Endothelial cell of umbilical vein (primary cell): ENCODE measurements around the gene UBR4. TPM values are rescaled to one million over a fixed set of nuclear protein-coding genes. Genes with fewer than 3 reads are reported as not detected.
A peak's percentile ranks its signal among the peaks of the same experiment; 100 is the strongest.

Experiments
- BruUV-seq: library from RNA; stranded (reverse); fragments of 400-500 nt; replicated peaks from 2 replicates; lab custom pipeline; 2021; lab: Mats Ljungman, UMichigan
- CTCF ChIA-PET: fragments of 300-600, 350-600 bp; sonication (Branson Sonifier 250); formaldehyde crosslinking; loops from one replicate; lab custom pipeline; 2021; ENCODE audit warnings: antibody characterized with exemption, inconsistent platforms; lab: Charles Lee
- POLR2A ChIA-PET: fragments of 300-600, 350-600 bp; sonication (Branson Sonifier 250); formaldehyde crosslinking; loops from one replicate; lab custom pipeline; 2021; ENCODE audit warnings: antibody characterized with exemption, inconsistent platforms; lab: Charles Lee
- DNase-seq: peaks from one replicate; pipeline ENCODE4 v3.0.0-alpha.2; 2011; ENCODE audit warnings: low read depth, low spot score
- FAIRE-seq: peaks from 2 replicates; lab custom pipeline; 2011; peaks lifted over from hg19 to GRCh38; lab: Jason Lieb, UNC
- H2AFZ ChIP-seq: 2 replicates; pipeline ENCODE4 v1.6.0; 2012; ENCODE audit warnings: low read depth, low read length, control low read depth, inconsistent platforms
- H3K27ac ChIP-seq: 2 replicates; pipeline ENCODE4 v1.5.1; 2011; ENCODE audit warnings: low read depth, mild to moderate bottlenecking, control low read depth, low read length, moderate library complexity; ENCODE audit not compliant: insufficient read depth
- H3K27me3 ChIP-seq, 2 experiments: 2 replicates each; pipeline versions ENCODE4 v1.6.0 to v1.6.1; 2011; ENCODE audit warnings: low read length in 2 of 2, mixed read lengths in 1 of 2; ENCODE audit not compliant: control insufficient read depth in 2 of 2, insufficient read depth in 2 of 2
- H3K36me3 ChIP-seq, 2 experiments: 2 replicates in 1 of 2; 3 replicates in 1 of 2; pipeline ENCODE4 v1.5.1; 2011; ENCODE audit warnings: low read length in 2 of 2, mild to moderate bottlenecking in 1 of 2, moderate library complexity in 1 of 2; ENCODE audit not compliant: control insufficient read depth in 2 of 2, insufficient read depth in 2 of 2; ENCODE audit errors: extremely low read depth in 1 of 2
- H3K4me1 ChIP-seq: 3 replicates; pipeline ENCODE4 v1.5.1; 2011; ENCODE audit warnings: mild to moderate bottlenecking, low read length; ENCODE audit not compliant: control insufficient read depth, insufficient read depth; ENCODE audit errors: extremely low read depth
- H3K4me2 ChIP-seq: 2 replicates; pipeline ENCODE4 v1.6.1; 2011; ENCODE audit warnings: low read length, control low read depth, mixed read lengths; ENCODE audit not compliant: insufficient read depth
- H3K4me3 ChIP-seq, 3 experiments: fragments of 200-600 bp in 1 of 3; sonication (generic), shearing (Covaris generic) in 1 of 3; replicated peaks in 1 of 3; 2 replicates each; pipeline ENCODE4 v1.5.1; 2011 to 2016; ENCODE audit warnings: control low read depth in 3 of 3, low read length in 3 of 3, mild to moderate bottlenecking in 2 of 3, inconsistent platforms in 1 of 3, low read depth in 1 of 3, moderate library complexity in 1 of 3; ENCODE audit not compliant: insufficient read depth in 1 of 3
- H3K79me2 ChIP-seq: 2 replicates; pipeline ENCODE4 v1.6.0; 2012; ENCODE audit warnings: low read length, inconsistent platforms; ENCODE audit not compliant: control insufficient read depth, insufficient read depth
- H3K9ac ChIP-seq: replicated peaks from 2 replicates; pipeline ENCODE3; 2011; ENCODE audit warnings: low read length, control low read depth; ENCODE audit not compliant: insufficient read depth; ENCODE audit errors: extremely low read depth
- H3K9me1 ChIP-seq: replicated peaks from 3 replicates; pipeline ENCODE4 v1.6.0; 2011; ENCODE audit warnings: mild to moderate bottlenecking, low read length; ENCODE audit not compliant: control insufficient read depth, insufficient read depth; ENCODE audit errors: extremely low read depth
- H3K9me3 ChIP-seq: replicated peaks from 2 replicates; pipeline ENCODE4 v1.5.1; 2012; ENCODE audit warnings: low read length, inconsistent platforms; ENCODE audit not compliant: control insufficient read depth, insufficient read depth
- H4K20me1 ChIP-seq: replicated peaks from 2 replicates; pipeline ENCODE3; 2011; ENCODE audit warnings: mild to moderate bottlenecking, low read length; ENCODE audit not compliant: control insufficient read depth, insufficient read depth; ENCODE audit errors: extremely low read depth
- CTCF ChIP-seq, 2 donors: IDR thresholded peaks; 1 replicate in 1 of 2; 2 replicates in 1 of 2; pipeline ENCODE4 v1.5.1; 2011; ENCODE audit warnings: low read length in 2 of 2, mild to moderate bottlenecking in 2 of 2, moderate library complexity in 2 of 2, control low read depth in 1 of 2, inconsistent platforms in 1 of 2, low read depth in 1 of 2; ENCODE audit not compliant: insufficient read depth in 1 of 2; ENCODE audit errors: extremely low read depth in 1 of 2
- EZH2 ChIP-seq: IDR thresholded peaks from 2 replicates; pipeline ENCODE4 v1.6.1; 2012; ENCODE audit warnings: borderline replicate concordance, low read depth, mild to moderate bottlenecking, moderate library complexity, low read length, inconsistent platforms; ENCODE audit not compliant: severe bottlenecking
- POLR2A ChIP-seq: IDR thresholded peaks from 2 replicates; pipeline ENCODE4 v1.6.1; 2012; ENCODE audit warnings: low read depth, mild to moderate bottlenecking, control low read depth, low read length
- POLR2AphosphoS5 ChIP-seq: IDR thresholded peaks from 2 replicates; pipeline ENCODE4 v1.6.1; 2012; ENCODE audit warnings: low read depth, mild to moderate bottlenecking, control low read depth, low read length, moderate library complexity; ENCODE audit not compliant: insufficient read depth
- dilution Hi-C: fragments of 300-500 bp; cut with MboI; formaldehyde crosslinking; loops from one replicate; pipeline ENCODE4 v1.15.0; 2019; ENCODE audit warnings: low sequenced_read_pairs; ENCODE audit not compliant: extremely low pct_ligation_motif_present
- intact Hi-C: fragments of 100-400 bp; cut with micrococcal nuclease; formaldehyde crosslinking; loops from one replicate; pipeline ENCODE4 v1.10.0; 2022
- polyA plus RNA-seq, 4 experiments: library from polyadenylated mRNA; depleted of rRNA in 3 of 4; stranded (reverse) in 3 of 4; unstranded in 1 of 4; fragments of >200 nt; gene quantifications; 2 replicates each; pipeline versions ENCODE4 v1.2.1 to v1.2.3, GENCODE V29; 2011 to 2012; ENCODE audit warnings: missing spikeins in 1 of 4
- total RNA-seq: library from RNA; stranded (reverse); gene quantifications from 2 replicates; pipeline ENCODE4 v1.2.3, GENCODE V29; 2021

UBR4 gene
- total and polyA plus RNA-seq, 2 donors (not counting 3 experiments of a cell fraction or from before 2014, with no cell fraction given), result 125 to 150 TPM

GRCh38 chr1:19209439-19209989, 552 bp downstream of the UBR4 start:
- peak overlapping the region; percentile 80 for H3K27ac ChIP-seq
- no peaks in the 10 kb centered on the region for H3K9me3 ChIP-seq
- FAIRE-seq (no peak), DNase-seq (peak; percentile 48)
- H4K20me1 ChIP-seq, result peaks cover 5% of the 10 kb centered on the region
- POLR2A ChIA-PET, result no interaction called here
- H3K36me3 ChIP-seq, result peaks cover 2 to 6% of the 10 kb centered on the region in 2 experiments
- H2AFZ ChIP-seq, result no peak overlapping the region
- H3K4me1 ChIP-seq, result peaks cover 29% of the 10 kb centered on the region
- peak overlapping the region; percentile 26 to 94 (median 81) for H3K4me3 ChIP-seq
- CTCF ChIA-PET, result interaction anchor here (1.4 to 2.2 kb wide), 2 partner anchors 9 to 32 kb away, joined by 3 to 8 read pairs; no protein-coding TSS in a partner anchor
- H3K4me2 ChIP-seq, result peak overlapping the region; percentile 85
- dilution Hi-C loops (no loop called here), intact Hi-C loops (no loop called here)
- peaks cover 86% of the 10 kb centered on the region for H3K79me2 ChIP-seq
- no peak for TF ChIP-seq POLR2AphosphoS5
- no peak for TF ChIP-seq POLR2A
- TF ChIP-seq EZH2, result no peak
- H3K9ac ChIP-seq, result peak overlapping the region; percentile 91
- no peaks in the 10 kb centered on the region for H3K27me3 ChIP-seq
- H3K9me1 ChIP-seq, result no peaks in the 10 kb centered on the region
- BruUV-seq, result no TSS peak

GRCh38 chr1:19208710-19209438, 1.2 kb downstream of the UBR4 start:
- DNase-seq (peak; percentile 52), FAIRE-seq (no peak)
- ChIA-PET CTCF (interaction anchor here (1.4 to 2.2 kb wide), 2 partner anchors 9 to 32 kb away, joined by 3 to 8 read pairs; no protein-coding TSS in a partner anchor), POLR2A (interaction anchor here (0.6 kb wide), 1 partner anchor 37 kb away, joined by 3 read pairs; no protein-coding TSS in a partner anchor)
- H3K9ac ChIP-seq, result peak overlapping the region; percentile 91
- dilution Hi-C loops (no loop called here), intact Hi-C loops (no loop called here)
- H3K9me1 ChIP-seq, result no peaks in the 10 kb centered on the region
- TF ChIP-seq POLR2AphosphoS5 (no peak), POLR2A (no peak), CTCF (IDR thresholded peaks at IDR 0.05; ENCODE audit: extremely low read depth in 1 of 2, insufficient read depth in 1 of 2, low read depth in 1 of 2, low read length in 2 of 2) (no peak)
- no peak overlapping the region for H2AFZ ChIP-seq
- TSS peak; percentile 34 for BruUV-seq
- H3K27ac ChIP-seq, result peak overlapping the region; percentile 80
- H3K4me1 ChIP-seq, result peaks cover 35% of the 10 kb centered on the region
- H3K36me3 ChIP-seq, result peaks cover 1 to 6% of the 10 kb centered on the region in 2 experiments
- no peaks in the 10 kb centered on the region for H3K27me3 ChIP-seq
- peak overlapping the region; percentile 85 for H3K4me2 ChIP-seq
- H3K79me2 ChIP-seq, result peaks cover 92% of the 10 kb centered on the region
- H4K20me1 ChIP-seq, result peaks cover 5% of the 10 kb centered on the region
- peak overlapping the region; percentile 26 to 94 (median 81) for H3K4me3 ChIP-seq
- H3K9me3 ChIP-seq, result no peaks in the 10 kb centered on the region
